NT2/D1 (cell line): ENCODE measurements around the gene PLXNC1.

Source experiments
- SUZ12 ChIP-seq: IDR thresholded peaks from 2 replicates; pipeline ENCODE4 v1.6.1; 2011; ENCODE audit not compliant: insufficient read length, insufficient read depth; ENCODE audit errors: extremely low read depth
- ZNF274 ChIP-seq: IDR thresholded peaks from 2 replicates; pipeline ENCODE4 v1.6.1; 2011; ENCODE audit warnings: mild to moderate bottlenecking, low read depth, low read length

DNA sequence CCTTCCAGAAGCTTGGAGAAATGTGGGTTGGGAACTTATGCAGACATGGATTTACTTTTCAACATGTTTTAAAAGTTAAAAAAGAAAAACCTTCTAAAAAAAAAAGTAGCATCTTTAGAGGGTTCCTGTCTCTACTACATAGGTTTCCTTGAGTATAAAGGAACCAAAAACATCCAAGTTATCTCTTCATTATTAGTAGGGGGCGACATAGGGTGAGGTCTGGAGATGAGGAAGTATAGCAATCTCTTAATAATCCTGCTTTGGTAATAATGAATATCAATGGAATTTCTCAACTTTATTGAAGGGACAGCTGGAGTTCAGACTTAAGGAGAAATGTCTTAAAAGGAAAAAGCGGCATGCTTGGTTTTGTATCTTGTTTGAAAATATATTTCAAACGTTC, 6.5 kb upstream of the PLXNC1 start:
- TF ChIP-seq ZNF274 (no peak), SUZ12 (no peak)
